ENCODE measurements around the gene SYNE1.
"Not testable (repeated sequence)": the region's sequence is repeated elsewhere in the genome, so short reads cannot be mapped to it uniquely, and the experiment has no call there.

The SYNE1 gene

GRCh38 chr6:152490971-152491378 lies 146.2 kb downstream of the SYNE1 start:
- DNase-seq (ENCODE audit: low read depth, low spot score): not testable (repeated sequence)

DNA sequence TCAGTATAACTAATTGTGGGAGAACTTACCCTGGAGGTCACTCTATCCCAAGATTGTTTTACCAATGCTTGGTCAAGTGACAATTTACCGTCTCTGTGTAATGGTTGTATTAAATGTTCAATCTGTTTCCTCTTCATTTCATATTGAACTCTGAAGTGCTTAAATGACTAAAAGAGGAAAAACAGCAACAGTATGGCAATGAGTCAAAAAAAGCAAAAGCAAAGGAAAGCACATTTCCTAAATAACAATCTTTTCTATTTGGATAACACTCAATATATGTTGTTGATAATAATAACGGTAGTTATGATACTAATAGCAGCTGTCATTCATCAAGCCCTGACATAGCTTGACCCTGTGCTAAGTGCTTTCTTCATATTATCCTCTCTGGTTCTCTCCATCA lies 152.4 kb downstream of the SYNE1 start:
- no peak for DNase-seq (ENCODE audit: low read depth, low spot score)

- no peak for DNase-seq (ENCODE audit: low read depth, low spot score)
Observed at GRCh38 chr6:152482289-152482688, 154.9 kb downstream of the SYNE1 start.

- DNase-seq (ENCODE audit: low read depth, low spot score): no peak
Observed at GRCh38 chr6:152478377-152479010, 158.7 kb downstream of the SYNE1 start.

DNA sequence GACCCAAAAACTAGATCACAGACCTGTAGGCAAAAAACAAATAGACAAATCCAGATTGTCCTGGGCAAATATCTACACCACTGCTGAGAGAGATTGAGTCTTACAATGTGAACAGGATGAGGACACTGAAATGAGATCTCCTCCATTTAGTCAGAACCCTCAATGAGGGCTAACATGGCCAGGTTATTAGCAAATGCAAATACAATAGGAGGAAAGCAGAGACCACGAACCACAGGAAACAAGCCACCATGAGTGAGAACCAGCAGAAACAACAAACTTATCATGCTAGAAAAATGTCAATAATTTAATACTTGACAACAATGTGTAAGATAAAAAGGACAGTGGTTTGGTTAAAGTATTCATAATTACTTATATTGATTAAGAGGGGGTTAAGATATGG lies 162.8 kb downstream of the SYNE1 start:
- no peak for DNase-seq (ENCODE audit: low read depth, low spot score)

DNA sequence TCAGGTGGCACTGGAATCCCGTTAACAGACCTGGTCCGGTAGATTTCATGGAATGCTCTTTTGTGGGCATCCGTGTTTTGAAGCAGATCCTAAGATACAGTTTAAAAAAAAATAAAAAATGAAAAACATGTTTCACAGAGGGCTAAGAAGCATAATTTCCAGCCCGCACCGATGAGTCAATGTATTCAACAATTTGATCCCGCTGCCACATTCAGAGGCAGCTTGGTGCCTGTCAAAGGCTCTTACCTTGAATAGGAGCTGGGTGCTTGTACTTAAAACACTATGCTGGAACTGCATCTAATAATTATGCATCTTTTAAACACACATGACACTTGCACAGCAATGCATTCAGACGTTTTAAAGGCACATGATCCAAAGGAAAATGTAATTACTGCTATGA lies 164.8 kb downstream of the SYNE1 start:
- no peak for DNase-seq (ENCODE audit: low read depth, low spot score)

- DNase-seq (ENCODE audit: low read depth, low spot score): no peak
Observed at GRCh38 chr6:152471456-152472265, 165.5 kb downstream of the SYNE1 start.

- DNase-seq (ENCODE audit: low read depth, low spot score): no peak
Observed at GRCh38 chr6:152463164-152463563, 174.0 kb downstream of the SYNE1 start.

DNA sequence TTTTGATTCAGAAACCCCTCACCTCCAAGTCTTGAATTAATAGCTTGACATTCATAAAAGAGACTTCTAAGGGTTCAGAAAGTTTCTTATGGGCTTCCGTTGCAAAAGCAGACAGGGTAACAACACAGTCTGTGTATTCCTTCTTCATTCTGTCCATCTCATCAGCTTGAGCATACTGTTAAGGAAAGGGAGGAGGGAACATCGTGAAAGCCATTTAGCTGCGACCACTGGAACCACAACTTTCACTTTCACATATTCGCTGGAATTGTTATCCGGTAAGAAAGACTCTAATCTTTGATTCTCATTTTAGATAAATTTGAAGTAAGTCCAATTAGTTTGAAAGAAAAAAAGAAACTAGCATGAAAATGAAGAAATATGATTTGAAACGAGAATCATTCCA lies 174.4 kb downstream of the SYNE1 start:
- no peak for DNase-seq (ENCODE audit: low read depth, low spot score)

DNA sequence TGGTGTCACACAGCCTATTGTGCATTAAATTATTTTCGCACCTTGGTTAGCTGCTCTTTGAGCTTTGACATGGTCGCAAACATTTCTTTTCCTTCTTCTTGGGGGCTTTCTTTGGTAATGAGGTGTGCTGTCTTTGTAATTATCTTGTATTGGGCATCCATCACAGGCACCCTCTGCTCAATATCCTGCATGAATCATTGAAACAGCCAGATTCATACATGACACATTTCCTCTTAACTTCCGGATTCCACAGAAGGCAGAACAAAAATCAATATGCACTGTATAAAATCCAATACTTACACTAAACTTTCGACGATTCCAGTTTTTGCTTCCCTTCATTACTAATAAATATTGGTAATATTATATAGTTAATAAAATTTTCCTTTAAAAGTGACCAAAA lies 175.6 kb downstream of the SYNE1 start:
- no peak for DNase-seq (ENCODE audit: low read depth, low spot score)

- DNase-seq (ENCODE audit: low read depth, low spot score): no peak
Observed at GRCh38 chr6:152458648-152459644, 178.2 kb downstream of the SYNE1 start.

DNA sequence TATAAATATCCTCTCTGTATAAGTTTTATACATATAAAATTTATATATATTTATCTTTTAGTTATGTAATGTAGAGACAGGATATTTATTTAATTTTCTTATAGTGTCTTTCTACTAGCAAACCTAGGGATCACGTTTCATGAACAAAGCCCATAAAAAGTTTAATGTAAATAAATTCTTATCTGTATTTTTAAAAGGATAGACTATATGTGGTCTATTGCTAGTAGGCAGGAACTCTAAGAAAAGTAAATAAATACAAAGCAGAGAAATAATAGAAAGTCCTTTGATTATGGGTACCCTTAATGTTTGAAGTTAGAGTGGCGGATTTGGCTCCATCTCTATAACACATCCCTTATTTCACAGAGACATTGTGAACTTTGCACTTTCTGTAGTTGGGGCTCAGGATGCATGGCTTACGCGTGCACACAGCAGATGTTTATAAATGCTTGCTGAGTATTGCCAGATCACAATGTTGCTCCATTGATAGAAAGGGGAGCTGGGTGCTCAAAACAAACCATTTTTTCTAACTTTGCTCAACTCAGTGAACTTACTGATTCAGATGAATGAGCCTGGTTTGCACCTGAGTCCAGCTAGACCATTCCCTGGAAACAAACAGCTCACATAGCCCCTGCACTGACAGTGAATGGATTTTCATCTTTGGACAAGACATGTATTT lies 179.1 kb downstream of the SYNE1 start:
- no peak for DNase-seq (ENCODE audit: low read depth, low spot score)

DNA sequence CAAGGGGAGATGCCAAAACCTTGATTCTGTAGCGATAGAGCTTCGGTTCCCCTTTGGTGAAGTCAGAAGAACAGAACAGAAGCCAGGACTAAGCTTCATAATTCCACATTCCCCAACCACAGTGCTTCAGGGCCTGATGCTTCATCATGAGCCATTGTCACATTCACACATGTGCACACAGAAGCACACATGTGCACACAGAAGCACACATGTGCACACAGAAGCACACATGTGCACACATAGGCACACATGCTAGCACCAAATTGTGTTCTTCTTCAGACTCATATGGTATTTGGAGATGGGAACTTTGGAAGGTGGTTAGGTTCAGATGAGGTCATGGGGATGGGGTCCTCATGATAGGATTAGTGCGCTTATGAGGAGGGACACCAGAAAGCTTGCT lies 183.2 kb downstream of the SYNE1 start:
- no peak for DNase-seq (ENCODE audit: low read depth, low spot score)

DNA sequence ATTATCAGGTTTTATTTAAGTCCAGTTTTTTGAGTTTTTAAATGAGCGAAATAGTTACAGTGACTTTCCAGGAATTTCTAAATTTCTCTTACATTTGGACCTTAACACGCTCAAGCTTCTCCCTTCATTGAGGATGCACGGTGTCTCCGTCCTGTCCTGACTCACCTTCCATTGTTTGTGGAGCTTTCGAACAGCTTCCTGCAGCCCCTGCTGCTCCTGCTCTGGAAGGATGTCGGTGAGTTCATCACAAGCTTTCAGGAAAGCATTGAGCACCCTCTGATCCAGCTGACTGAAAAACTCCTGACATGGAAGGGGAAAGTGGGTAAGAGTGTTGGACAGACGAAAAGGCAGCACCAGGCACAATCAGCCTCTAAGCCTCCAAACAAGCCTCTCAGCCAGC lies 183.7 kb downstream of the SYNE1 start:
- DNase-seq (ENCODE audit: low read depth, low spot score): no peak

DNA sequence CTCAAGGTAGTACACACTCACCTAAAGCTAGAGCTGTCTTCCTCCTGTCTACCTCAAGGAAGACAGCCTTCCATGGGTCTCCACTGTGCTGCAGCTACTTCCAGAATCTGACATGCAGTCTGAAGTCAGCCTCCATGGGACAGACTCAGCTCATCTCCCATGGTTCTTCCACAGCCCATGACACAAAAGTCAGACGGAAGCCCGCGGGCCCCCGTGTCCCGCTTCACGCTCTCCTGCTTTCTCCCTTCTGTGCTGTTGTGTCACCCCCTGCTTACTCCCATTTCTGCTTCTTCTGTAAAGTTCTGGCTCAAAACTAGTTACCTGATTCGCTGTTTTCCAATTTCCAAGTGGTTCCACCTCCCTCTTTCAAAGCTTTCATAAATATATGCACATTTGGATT lies 184.5 kb downstream of the SYNE1 start:
- no peak for DNase-seq (ENCODE audit: low read depth, low spot score)

DNA sequence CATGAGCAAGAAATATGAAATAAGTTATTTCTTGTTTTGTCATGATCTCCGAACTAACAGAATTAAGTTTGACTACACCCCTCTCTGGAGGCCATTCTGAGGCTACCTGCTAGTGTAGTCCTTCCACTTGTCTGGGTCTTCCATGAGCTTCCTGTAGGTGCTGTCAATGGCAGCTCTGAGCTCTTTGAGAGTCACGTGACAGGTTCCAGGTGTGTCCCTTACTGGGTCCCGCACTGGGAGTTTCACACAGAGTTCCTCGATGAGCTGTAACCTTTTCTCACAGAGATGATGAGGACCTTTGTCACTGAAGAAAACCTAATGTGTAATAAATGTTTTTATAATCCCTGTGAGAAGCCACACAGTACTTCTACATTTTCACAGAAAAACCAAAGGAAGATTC lies 186.6 kb downstream of the SYNE1 start:
- no peak for DNase-seq (ENCODE audit: low read depth, low spot score)

- no peak for DNase-seq (ENCODE audit: low read depth, low spot score)
Observed at GRCh38 chr6:152441902-152442301, 195.3 kb downstream of the SYNE1 start.

GRCh38 chr6:152435816-152436215 lies 201.3 kb downstream of the SYNE1 start:
- no peak for DNase-seq (ENCODE audit: low read depth, low spot score)

DNA sequence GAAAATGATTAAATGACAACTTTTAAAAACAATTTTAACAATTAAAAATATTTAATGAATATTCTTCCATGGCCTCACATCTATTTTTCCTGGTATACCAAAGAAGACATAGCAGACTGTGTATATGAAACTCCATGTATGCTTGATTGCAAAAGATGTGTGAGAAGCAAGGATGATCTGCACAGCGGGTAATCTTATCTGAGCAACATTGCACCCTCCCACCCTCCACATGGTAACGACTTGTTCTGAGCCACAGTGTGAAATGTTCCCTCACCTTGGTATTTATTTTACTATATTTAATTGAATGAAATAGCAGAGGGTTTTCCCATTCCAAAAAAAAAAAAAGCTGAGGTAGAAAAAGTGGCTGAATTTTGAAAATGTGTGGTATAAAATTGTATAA lies 204.4 kb downstream of the SYNE1 start:
- no peak for DNase-seq (ENCODE audit: low read depth, low spot score)

DNA sequence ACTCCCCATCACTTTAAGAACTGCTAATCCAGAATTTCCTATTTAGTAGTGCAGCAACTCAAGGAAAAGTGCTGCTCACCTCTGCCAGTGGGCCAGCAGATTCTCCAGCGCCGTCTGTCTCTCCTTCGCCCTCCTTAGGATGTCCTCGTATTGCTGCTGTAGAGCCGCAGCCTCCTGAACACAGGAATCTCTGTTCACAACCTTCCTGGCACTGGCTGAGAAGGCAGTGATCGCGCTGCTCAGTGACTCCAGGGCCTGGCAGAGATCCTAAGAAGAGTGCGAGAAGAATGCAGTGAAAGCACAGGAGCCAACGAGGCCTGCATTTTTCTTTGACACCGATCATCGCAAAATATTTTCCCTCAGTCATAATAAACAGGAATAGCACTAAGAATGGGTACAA lies 209.0 kb downstream of the SYNE1 start:
- DNase-seq (ENCODE audit: low read depth, low spot score): peak; percentile 15

- no peak for DNase-seq (ENCODE audit: low read depth, low spot score)
Observed at GRCh38 chr6:152426276-152426675, 210.9 kb downstream of the SYNE1 start.

All from ELF-1 (cell line).